Tibial nerve (tissue), 4 donors: ENCODE data around the gene ZNF512B.

Experiments
- CTCF ChIP-seq, 5 experiments: fragments of 200-600 bp in 3 of 5; fragments of 450-650 bp in 2 of 5; sonication (generic) in 3 of 5; IDR thresholded peaks; one replicate each; pipeline ENCODE4 v1.5.1; 2016 to 2019; ENCODE audit warnings: antibody characterized with exemption in 5 of 5, mild to moderate bottlenecking in 3 of 5, moderate library complexity in 2 of 5
- EP300 ChIP-seq, 2 donors: sonication (generic); formaldehyde crosslinking; IDR thresholded peaks; one replicate each; pipeline ENCODE4 v1.6.1; 2017; ENCODE audit warnings: antibody characterized with exemption in 2 of 2, mild to moderate bottlenecking in 1 of 2
- POLR2A ChIP-seq, 2 donors: fragments of 450-650 bp; IDR thresholded peaks; one replicate each; pipeline ENCODE4 v1.6.1; 2017; ENCODE audit warnings: antibody characterized with exemption in 2 of 2, mild to moderate bottlenecking in 2 of 2, moderate library complexity in 2 of 2

GRCh38 chr20:63953764-63954429 lies 15.8 kb downstream of the ZNF512B start:
- TF ChIP-seq CTCF (IDR thresholded peaks at IDR 0.05) (no peak), EP300 (IDR thresholded peaks at IDR 0.05) (no peak), POLR2A (IDR thresholded peaks at IDR 0.05) (no peak)
